ENCODE data around the gene VPS4B.
A peak's percentile ranks its signal among the peaks of the same experiment; 100 is the strongest.
"Not testable (repeated sequence)": the region's sequence is repeated elsewhere in the genome, so short reads cannot be mapped to it uniquely, and the experiment has no call there.

VPS4B gene

DNA sequence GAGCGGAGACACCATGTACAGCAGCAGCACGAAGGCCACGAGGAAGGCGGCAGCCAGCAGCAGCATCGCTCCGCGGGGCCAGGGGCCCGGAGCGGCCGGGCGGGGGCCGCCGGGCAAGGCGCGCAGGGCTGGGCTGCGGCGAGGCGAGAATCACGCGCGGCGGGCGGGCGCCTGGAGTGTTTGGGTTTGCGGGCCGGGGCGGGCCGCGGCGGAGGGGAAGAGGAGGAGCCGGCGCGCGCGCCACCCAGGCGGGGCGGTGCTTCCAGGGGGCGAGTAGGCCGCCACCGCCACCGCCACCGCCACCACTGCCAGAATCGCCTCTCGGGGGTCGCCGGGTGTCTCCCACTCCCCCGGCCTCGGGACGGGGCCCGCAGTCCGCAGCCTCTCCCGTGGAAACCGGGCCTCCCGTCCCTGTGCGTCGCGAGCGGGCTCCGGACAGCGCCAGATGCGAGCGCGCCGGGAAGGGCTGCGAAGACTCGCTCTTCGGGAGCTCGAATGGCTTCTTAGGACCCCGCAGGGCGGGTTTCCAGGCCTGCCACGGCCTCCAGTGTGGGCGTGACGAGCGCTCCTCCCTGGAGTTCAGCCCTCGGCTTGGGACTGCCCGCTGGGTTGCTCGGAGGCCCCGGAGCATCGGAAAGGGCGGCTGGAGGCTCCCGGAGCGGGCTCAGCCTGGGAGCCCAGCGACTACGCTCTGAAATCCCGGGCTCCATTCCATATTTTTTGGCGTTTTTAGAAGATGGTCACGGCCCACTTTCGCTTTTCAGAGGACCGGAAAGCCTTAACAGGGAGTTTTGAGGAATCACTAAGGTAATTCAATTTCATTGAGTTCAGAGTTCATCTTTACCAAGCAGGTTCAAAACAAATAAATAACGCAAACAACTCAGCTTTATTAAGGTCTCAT, 55.0 kb downstream of the VPS4B start, which contains the start of gene KDSR:
TSS of gene KDSR (minus strand) at position 154 of the 901 bp plus-strand sequence. CDS start at position 66, 88 bp downstream.
- DNase-seq (ENCODE audit: low read depth): peak; percentile 61

DNA sequence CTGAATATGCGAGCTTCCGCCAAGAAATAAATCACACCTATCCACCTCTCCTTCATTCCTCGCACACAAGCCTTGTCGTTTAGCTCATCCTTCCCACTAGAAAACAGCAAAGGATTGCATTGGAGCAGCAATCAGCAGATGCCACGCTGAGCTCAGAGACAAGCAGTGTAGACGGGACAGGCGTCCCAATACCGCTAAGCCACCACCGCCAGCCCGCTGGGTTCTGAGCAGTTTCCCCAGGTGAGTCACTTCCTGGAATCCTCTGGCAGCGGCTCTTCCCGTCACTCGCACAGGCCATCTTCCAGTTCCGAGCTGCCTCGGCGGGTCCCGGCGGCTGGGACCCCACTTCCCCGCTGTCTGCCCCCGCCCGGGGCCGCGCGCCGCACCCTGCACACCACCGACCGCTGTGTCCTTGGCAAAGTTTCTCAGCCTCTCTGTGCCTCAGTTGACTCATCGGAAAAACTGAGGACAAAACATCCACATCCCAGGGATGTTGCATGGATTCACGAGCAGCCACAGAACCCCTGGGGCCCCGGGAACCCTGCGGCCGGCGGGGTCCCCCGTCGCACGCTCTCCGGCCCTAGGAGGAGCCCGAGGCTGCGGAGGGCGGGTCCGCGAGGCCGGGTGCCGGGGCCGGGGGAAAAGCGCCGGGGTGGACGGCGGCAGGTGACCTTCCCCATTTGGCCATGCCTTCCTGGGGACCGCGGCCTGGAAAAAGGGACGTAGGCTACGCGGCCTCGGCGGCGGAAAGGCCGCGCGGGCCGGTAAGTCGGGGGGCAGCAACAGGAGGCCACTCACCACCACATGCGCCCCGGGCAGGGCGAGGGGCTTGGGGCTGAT, 55.8 kb downstream of the VPS4B start:
- DNase-seq (ENCODE audit: low read depth): peak; percentile 48

DNA sequence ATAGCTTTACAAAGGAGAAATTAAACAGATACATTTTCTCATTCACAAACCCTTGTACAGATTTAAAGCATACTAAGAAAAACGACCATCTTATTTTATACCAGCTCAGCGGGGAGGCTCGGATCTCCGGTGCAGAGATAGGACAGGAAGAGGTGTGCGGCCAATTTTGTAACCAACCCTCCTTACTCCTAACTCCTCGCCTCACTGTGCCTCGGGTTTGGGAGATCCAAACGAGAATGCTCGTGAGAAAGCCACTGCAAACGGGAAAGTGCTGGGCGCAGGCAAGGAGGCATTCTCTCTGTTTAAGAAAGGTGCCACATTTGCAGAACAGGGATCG, 56.4 kb downstream of the VPS4B start:
- DNase-seq (ENCODE audit: low read depth): no peak

DNA sequence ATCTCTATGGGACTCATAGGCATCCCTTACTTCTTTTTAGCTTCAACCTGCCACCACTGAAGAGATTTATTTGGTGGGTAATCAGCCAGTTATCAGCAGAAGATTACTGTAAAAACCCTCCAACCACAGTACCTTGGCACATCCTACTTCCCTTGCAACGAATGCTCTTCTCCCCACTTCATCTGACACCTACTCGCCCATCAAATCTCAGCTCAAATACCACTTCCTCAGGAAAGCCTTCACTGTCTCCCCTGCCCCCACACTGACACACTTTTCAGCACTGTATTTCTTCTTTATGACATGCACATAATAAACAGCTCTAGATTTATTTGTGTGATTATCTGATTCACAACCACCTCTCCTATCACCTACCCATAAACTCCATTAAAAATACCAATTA, 58.3 kb downstream of the VPS4B start:
- DNase-seq (ENCODE audit: low read depth): no peak

DNA sequence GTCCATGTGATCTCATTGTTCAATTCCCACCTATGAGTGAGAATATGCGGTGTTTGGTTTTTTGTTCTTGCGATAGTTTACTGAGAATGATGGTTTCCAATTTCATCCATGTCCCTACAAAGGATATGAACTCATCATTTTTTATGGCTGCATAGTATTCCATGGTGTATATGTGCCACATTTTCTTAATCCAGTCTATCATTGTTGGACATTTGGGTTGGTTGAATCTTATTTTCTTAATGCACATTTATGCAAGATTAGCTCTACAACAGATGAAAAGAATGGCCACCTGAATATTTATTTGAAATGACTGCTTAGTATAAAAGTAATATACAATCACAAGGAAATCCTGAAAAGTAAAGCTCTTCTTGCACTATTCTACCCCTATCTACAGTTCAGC, 58.9 kb downstream of the VPS4B start:
- not testable (repeated sequence) for DNase-seq (ENCODE audit: low read depth)

DNA sequence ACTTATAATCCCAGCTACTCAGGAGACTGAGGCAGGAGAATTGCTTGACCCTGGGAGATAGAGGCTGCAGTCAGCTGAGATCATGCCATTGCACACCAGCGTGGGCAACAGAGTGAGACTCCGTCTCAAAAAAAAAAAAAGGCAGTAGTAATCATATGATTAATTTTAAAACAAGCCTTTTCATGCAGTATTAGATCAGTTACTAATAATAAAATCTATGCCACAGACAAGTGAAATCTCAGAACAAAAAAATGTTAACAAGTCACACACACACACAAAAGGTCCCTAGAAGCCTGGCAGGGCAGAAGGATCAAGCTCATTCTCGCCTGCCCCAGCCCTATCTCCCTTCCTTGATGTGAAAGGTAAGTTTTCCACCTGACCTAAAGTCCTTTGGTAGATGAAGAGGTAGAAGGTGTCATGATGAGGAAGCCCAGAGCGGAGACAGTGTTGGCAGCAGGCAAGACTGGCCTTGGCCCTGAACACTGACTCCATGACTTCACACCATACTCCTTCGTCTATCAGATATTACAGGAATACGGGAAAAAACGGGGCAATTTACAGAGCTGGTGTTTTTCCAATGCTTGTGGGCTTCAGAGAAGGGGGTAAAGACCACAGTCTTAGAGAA, 65.9 kb downstream of the VPS4B start:
- DNase-seq (ENCODE audit: low read depth): no peak

DNA sequence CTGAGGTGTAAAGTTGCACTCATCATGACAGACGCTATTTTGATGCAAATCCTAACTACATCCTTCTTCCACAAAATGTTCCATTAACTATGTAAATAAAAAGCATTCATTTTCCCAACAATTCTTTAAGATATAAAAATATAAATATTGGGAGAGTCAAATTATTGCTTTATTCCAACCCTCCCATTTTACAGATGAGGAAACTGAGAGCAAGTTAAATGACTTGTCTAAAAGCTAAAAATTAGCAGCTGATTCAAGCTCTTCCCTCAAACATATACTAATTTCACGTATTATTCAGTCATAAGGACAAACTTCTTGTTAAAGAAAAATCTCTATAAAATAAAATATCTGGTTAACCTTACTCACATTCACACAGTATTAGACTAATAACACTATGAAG, 72.0 kb downstream of the VPS4B start:
- DNase-seq (ENCODE audit: low read depth): no peak

DNA sequence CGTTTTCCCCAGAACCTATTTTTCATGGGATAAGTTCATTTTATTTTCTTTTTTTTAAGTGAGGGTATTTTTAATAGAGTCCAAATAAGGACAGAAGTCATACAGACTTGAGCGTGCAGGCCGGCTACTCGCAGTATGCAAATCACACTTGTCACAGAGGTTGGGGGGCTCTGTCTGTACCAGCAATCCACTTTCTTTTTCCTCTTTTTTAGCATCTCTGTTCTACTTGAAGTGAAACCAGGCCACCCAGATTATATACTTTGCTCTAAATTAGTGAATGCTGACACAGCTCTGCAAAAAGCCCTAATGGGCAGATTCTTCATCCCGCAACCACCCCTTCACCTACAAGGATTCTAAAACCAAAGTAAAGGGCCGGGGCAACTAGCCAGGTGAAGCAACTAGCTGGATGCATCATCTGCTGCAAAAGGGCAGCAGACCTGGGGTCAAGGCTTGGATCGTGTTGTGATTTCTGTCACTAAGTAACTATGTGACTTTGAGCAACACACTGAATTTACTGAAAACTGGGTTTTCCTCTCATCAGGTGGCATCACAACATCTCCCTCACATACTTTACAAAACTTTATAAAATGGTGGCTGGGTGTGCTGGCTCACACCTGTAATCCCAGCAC, 73.7 kb downstream of the VPS4B start:
- no peak for DNase-seq (ENCODE audit: low read depth)

DNA sequence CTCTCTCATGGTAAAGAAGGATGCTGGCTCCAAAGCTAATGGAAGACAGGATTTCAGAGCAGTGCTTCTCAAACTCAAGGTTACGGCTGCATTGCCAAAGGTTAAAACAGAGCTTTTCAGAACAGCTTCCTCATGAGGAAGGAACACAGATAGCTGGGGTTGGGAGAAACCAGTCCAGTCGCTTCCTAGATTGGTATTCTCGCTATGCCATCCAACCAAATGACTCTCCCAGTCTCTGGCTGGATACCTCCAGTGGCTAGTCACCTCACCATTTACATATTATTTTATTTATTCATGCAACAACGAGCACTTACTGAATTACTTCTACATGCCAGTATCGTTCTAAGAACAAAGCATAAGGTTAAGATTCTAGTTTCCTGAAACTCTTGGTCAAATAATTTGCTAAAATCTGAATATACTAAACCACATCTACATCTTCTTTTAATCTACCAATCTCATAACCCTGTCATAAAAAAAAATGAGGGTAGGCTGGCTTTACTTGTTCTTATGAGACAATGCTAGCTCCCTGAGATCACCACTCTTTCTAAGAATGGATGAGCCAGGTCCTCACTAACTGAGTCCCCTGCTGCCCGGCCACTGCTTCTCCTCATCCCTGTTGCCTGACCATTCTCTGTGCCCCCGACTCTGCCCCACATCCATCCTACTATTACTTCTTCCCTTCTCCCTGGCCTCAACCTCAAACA, 75.6 kb downstream of the VPS4B start:
- DNase-seq (ENCODE audit: low read depth): no peak

DNA sequence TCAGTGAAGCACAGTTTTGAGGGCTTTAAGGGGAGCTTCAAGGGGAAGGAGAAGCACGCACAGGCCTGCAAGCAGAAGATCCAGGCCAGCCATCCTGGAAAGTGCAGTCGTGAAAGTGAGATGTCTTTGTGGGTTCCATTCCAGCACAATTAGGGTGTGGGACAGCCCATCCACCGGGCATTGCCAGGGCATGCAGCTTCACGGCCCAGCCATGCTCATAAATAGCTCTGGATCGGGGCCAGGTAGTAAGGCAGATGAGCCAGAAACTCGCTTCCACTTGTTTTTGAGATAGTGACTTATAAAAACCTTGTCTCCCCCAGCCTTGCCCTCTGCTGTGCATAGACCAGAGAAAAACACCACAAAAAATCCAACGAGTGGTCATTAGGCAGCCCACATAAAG, 76.2 kb downstream of the VPS4B start:
- no peak for DNase-seq (ENCODE audit: low read depth)

DNA sequence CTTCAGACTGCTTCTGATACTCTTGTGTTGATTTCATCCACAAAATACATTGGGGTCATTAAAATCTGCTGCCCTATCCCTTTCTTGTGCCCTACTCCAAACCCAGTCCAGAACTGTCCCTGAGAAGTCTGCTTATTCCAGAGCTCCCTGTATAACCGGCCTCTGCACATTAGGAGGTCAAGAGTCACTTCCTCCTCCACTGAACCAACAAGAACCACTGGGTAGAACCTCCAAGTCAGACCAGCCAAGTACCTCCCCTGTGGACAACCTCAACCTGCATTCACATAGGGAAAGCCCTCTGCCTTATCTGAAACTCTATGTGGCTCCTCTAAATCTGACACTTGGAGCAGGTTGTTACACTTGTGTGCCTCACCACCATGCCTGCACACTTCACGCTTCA, 77.4 kb downstream of the VPS4B start:
- no peak for DNase-seq (ENCODE audit: low read depth)

DNA sequence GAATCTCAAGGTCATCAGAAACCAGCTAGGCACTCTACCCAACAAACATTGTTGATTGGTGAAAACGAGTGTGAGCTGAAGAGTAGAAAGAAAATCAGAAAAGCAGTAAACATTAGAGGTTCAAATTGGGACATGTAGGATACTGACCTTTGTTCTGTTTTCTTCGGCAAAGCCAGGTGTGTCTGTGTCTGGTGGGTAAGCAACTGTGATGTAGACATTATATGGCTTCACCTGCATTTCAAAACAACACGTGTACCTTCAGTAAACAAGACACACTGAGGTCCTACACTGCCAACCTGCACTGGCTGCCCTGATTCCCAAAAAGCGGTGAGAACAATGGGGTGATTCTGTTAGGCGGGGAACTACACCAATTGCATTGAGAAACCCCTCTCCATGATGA, 78.0 kb downstream of the VPS4B start:
- no peak for DNase-seq (ENCODE audit: low read depth)

DNA sequence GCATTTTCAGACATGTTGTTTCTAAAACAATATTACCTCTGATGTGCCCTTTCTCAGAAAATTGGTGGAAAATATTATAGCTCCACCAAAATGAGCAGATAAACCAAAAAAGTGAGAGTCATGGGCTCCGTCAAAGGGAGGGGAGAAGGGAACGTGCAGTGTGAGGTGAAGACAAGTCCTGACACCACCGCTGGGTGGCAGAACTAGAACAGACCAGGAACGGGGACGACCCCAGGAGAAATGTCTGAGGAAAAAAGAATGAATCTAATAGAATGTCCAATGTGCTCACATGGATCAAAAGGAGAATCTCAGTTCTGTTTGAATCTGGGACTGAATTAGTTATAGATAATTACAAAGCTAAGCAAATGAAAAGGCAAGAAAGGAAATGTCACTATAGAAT, 80.1 kb downstream of the VPS4B start:
- DNase-seq (ENCODE audit: low read depth): no peak

DNA sequence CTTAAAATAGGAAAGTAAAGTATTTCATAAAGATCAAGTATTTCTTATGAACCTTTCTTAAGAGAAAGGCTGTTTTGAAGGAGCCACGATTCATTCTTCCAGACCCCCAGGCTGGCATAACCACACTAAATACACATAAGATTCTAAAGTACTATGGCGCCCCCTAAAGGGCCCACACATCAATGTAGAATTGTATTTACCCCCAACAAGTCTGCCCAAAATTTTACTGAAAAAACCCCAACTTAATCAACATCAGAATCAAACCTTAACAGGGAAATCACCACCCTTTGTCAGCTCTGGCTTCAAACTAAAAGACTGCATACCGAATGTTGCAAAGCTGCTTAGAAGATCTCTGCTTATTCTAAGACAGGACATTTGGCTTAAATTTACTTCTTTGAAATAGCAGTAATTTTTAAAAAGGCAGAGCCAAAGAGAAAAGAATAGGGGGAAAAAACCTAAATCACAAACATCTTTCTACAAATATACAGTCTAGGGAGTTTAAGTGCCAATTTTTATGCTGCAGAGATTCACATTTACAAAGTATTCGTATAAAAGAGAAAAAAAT, 82.3 kb downstream of the VPS4B start:
- DNase-seq (ENCODE audit: low read depth): peak; percentile 10
